A549 treated with AZD2906 at 1 μM for 4 hours (cell line): ENCODE results near the gene ZNF253. TPM values are rescaled to one million over a fixed set of nuclear protein-coding genes. Genes with fewer than 3 reads are reported as not detected.

Source experiments
- total RNA-seq: library from RNA; stranded (reverse); fragments of 200-300 nt; extraction: Qiagen RNA extraction; gene quantifications from 5 replicates; pipeline ENCODE4 v1.2.3, GENCODE V29; 2022

ZNF253 gene
- total RNA-seq: 0.03 TPM in 1 of 5 replicates, not detected in the others

DNA sequence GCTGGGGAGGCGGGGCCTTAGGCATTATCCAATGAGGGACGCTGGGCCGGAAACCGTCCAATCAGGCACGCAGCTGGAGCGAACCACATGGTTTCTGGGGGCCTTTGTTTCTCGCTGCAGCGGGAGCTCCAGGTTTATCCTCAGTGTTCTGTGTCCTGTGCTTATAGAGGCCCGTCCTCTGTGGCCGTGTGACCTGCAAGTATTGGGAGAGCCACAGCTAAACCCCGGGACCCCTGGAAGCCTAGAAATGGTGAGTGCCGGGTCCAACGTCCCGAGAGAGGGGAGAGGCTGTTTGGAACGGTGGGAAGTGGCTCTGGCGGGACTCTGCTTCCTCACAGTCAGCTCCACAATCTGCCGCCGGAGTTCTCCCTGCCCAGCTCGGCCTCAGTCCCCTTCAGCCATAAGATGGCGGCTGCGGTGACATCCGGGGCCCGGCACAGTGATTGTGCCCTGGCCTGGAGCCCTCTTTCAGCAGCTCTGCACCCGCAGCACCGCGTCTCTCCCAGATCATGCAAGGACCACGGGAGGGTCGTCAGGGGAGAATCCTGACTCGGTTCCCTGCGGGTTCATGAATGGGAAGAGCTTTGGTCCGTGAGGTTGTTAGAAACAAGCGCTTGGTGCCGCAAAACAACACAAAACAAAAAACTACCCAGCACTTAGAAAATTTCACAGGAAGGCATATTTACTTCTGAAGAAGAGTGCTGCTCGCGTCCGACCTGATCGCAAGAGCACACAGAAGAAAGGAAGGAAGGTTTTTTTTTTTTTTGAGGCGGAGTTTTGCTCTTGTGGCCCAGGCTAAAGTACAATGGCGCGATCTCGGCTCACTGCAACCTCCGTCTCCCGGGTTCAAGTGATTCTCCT, at the start of gene ZNF253:
ZNF253 (plus strand) TSS at position 133 of the 861 bp plus-strand sequence; CDS start at position 248, 115 bp downstream.

GRCh38 chr19:19821366-19821951, 44.2 kb upstream of the ZNF253 start, which contains the start of gene ZNF506:
TSS of gene ZNF506 (minus strand) at chr19:19821750. CDS start at chr19:19821603, 147 bp downstream.

DNA sequence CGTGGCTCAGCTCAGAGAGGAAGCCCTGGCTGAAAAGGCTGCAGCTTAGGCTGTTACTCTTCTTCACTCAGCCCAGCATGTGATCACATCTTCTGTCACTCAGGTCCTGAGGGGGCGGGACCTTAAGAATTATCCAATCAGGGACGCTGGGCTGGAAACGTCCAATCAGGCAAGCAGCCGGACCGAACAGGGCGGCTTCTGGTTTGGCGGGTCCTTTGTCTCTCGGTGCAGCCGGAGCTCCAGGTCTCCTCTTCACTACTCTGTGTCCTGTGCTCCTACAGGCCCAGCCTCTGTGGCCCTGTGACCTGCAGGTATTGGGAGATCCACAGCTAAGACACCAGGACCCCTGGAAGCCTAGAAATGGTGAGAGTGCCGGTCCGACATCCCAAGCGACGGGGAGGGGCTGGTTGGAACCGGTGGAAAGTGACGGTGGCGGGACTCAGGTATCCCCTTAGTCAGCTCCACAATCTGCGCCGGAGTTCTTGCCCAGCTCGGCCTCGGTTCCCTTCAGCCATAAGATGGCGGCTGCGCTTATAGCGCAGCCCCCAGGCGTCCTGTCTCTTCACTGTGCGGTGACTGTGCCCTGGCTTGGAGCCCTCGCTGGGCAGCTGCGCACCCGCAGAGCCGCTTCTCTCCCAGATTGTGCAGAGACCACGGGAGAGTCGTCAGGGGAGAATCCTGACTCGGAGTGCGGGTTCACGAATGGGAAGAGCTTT, 35.2 kb downstream of the ZNF253 start, which contains the start of gene ZNF93:
ZNF93 (plus strand) TSS at position 218 of the 716 bp plus-strand sequence; CDS start at position 361, 143 bp downstream.

Other genes with a start within 250 kb of the ZNF253 start
- gene PBX4, start 247.2 kb upstream of the ZNF253 start, total RNA-seq: 0.93 to 2.3 TPM (median 2.2 TPM) in 5 replicates
- gene LPAR2, start 237.7 kb upstream of the ZNF253 start, total RNA-seq: 2.0 to 4.7 TPM (median 4.2 TPM) in 5 replicates
- 4.8 to 6.5 TPM (median 5.3 TPM) in 5 replicates for gene GMIP, start 222.2 kb upstream of the ZNF253 start, total RNA-seq
- 24.3 to 34.7 TPM (median 32.8 TPM) in 5 replicates for gene ATP13A1, start 202.2 kb upstream of the ZNF253 start, total RNA-seq
- gene ZNF101, start 197.0 kb upstream of the ZNF253 start, total RNA-seq: 3.0 to 5.7 TPM (median 3.8 TPM) in 5 replicates
- gene ZNF14, start 132.8 kb upstream of the ZNF253 start, total RNA-seq: 1.7 to 2.6 TPM (median 1.9 TPM) in 5 replicates
- gene ZNF506, start 44.1 kb upstream of the ZNF253 start, total RNA-seq: 0.12 to 0.39 TPM (median 0.15 TPM) in 5 replicates
- not detected in 5 replicates for gene ZNF93, start 35.1 kb downstream of the ZNF253 start, total RNA-seq
- not detected in 5 replicates for gene ZNF682, start 173.6 kb downstream of the ZNF253 start, total RNA-seq
- not detected in 5 replicates for gene ZNF90, start 212.1 kb downstream of the ZNF253 start, total RNA-seq